Measurements from ENCODE around the gene CBL.

Gene CBL

DNA sequence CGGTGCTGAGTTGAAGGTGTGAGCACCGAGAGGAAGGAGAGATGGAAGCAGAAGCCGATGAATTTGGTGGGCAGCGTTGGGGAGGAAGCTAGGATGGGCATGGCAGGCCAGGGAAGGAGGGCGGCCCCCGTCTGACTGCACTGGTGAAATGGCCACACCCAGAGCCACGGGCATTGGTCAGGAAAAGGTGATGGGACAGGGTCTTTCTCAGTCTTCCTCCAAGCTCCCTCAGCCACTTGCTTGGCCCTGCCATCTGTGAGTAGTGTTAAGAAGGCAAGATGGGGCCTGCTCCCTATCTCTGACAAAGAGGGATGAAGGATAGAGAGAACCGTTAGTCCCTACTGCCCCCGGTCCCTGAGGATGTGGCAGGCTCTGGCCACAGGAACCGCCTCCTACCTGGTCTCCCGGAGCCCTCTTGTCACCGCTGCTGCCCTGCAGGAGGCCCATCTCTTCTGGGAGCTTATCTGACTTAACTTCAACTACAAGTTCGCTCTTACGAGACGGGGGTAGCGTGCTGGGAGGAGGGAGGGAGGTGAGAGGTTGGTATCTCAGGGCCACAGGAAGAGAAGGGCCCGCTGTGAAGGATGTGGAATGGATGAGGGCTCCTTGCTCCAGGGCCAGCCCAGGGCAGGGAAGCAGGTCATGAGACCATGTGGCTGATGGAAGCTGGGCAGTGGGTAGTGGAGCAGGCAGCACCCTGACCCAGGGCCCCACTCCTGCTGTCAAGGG, 104.0 kb downstream of the CBL start:
- DNase-seq (ENCODE audit: low read depth in 2 of 2) = no peak

DNA sequence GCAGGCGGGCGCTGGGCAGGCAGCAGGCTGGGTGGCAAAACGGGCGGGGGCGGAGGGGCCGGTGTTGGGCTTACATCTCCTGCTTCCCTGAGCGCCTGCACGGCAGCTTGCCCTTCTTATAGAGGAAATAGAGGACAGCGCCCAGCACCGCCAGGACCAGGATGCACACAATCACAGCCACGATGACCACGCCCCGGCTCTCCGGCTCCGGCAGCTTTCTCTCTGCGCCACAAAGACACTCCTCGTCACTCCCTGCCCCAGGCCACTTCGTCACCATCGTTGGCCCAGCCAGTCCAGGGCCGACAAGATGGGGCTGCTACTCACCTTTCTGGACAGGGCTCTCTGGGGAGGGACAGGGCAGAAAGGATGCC, 104.5 kb downstream of the CBL start:
- DNase-seq (ENCODE audit: low read depth in 2 of 2) = no peak

- no peak for DNase-seq (ENCODE audit: low read depth in 2 of 2)
These were observed 108.6 kb downstream of the CBL start for GRCh38 chr11:119314726-119315125.

DNA sequence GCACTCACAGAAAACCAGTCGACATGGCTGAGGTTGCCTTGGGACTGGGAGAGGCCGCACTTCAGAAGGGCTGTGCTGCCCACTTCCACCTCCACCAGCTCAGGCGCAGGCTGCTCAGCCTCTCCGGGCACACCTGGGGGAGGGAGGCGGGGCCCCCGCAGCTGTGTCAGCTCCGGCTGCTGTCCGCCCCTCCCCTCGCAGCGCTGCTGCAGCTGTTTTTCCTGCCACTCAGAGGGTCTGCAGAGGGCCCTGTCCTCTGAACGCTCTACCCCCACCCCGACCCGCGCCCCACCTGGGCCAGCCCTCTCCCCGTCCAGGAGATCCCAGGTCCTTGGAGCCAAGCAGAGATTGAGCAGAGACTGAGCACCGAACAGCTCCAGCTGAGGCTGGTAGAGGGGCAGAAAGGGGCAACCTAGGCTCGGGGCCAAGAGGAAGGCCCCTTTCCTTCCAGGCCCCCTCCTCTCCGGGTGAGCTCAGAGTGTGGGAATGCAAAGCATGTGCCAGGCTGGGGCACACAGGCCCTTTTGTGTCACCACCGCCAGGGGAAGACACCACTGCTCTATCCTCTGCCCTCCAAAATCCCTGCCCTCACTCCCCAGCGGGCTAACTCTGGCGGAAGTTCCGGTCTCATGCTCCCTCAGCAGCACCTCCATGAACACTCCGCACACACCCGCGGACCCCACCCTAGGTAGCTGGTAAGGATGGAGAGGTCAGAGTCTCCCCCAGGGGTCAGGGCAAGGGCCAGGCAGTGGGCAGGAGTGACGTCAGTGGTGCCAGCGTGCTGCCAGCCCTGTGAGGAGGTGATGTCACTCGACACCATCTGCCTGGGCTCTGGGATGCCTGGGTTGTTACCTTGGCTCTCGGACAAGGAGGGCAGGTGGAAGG, 109.2 kb downstream of the CBL start:
- DNase-seq (ENCODE audit: low read depth in 2 of 2) = peak in 1 of 2 donors; percentile 45

GRCh38 chr11:119316016-119316728, 110.0 kb downstream of the CBL start:
- no peak for DNase-seq (ENCODE audit: low read depth in 2 of 2)

- no peak for DNase-seq (ENCODE audit: low read depth in 2 of 2)
These were observed 110.8 kb downstream of the CBL start, which contains the start of gene MCAM for GRCh38 chr11:119316729-119317591. TSS of gene MCAM (minus strand) at chr11:119317130. CDS start at chr11:119317101, 29 bp downstream.

DNA sequence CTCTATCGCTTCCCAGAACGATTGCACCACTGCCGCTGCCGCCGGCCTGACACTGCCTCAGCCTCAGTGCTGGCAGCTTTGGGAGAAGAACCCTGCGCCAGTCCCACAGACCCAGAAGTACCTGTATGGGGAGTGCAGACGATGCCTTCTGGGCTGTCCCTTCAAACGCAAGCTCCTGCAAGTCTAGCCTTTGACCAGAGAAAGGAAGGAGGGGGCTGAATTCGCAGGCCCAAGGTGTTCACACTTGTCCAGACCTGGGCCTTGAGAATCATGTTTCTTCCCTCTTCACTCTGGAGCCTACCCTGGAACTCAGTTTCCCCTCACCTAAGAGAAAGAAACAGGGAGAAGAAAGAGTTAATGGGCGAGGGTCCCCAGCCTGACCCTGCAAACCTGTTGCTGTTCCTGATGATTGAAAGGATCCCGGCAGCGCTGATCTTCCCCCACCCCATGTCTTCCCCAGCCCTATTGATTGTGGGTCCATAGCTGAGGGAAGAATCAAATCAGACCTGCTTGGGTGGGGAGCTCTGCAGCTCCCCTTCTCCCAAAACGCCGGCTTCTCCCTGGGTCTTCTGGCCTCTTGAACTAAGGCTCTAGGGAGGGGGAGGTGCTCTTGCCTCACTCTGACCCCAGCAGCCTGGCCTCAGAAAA, 111.6 kb downstream of the CBL start:
- no peak for DNase-seq (ENCODE audit: low read depth in 2 of 2)

DNA sequence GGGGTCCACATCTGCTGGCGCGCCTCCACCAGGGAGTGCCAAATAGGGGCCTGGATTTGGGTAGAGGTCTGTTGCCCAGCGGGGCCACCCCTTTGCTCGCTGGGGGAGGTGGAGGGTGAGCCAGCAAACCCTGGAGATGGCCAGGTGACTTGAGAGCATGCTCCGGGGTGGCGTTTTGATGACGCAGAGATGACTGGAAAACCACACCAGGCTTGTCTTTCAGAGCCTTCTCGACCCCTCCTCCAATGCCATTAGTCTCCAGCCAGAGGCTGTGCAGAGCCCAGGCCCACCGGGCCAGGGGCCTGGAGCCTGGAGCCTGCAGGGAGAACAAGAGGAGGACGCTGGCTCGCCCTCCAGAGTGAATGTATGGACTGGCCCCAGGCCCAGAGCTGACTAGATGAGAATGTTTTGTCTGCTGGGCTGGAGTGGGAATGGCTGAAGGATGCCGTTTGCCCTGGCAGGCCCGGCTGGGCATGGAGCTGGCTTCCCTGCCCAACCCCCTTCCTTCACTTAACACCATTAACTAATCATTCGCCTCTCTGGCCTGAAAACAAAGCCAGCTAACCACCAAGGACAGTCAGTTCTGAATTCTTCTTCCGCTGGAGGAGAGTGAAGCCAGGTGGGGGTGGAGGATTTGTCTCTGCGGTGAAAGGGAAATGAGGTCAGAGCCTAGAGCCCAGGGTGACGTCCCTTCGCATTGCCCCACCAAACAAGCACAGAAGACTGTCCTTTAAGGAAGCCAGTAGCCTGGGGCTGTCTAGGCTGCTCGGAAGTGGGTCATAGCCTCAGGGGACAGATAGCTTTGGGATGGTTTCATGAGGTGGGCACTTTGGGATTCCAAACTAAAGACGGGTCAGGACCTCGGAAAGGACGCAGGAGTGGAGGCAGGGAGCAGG, 112.3 kb downstream of the CBL start:
- DNase-seq (ENCODE audit: low read depth in 2 of 2) = no peak

GRCh38 chr11:119319136-119319699, 113.1 kb downstream of the CBL start:
- no peak for DNase-seq (ENCODE audit: low read depth in 2 of 2)

- DNase-seq (ENCODE audit: low read depth in 2 of 2) = no peak
These were observed 113.6 kb downstream of the CBL start for GRCh38 chr11:119319700-119320239.

DNA sequence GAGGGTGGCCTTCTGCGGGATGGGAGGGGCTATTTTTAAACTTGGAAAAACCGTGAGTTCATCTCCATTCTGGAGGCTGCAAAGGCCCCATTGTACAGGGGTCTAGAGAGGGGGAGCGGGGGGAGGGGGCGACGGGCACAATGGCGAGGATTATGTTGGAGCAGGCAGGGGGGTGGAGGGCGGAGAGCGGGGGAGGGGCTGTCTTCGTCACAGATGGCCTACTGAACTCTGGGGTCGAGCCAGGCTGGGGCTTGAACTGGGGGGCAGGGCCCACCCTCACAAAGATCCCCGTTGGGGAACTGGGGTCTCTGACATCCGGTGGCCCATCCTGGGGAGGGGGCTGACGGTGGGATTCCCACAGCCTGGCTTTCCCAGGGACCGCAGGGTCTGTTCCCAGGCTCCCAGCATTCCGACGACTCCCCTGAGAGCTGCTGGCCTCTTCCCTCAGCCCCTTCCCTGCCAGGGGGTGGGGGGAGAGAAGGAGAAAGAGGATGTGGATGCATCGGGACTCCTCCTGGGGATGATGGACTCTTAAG, 114.2 kb downstream of the CBL start:
- DNase-seq (ENCODE audit: low read depth in 2 of 2) = no peak

DNA sequence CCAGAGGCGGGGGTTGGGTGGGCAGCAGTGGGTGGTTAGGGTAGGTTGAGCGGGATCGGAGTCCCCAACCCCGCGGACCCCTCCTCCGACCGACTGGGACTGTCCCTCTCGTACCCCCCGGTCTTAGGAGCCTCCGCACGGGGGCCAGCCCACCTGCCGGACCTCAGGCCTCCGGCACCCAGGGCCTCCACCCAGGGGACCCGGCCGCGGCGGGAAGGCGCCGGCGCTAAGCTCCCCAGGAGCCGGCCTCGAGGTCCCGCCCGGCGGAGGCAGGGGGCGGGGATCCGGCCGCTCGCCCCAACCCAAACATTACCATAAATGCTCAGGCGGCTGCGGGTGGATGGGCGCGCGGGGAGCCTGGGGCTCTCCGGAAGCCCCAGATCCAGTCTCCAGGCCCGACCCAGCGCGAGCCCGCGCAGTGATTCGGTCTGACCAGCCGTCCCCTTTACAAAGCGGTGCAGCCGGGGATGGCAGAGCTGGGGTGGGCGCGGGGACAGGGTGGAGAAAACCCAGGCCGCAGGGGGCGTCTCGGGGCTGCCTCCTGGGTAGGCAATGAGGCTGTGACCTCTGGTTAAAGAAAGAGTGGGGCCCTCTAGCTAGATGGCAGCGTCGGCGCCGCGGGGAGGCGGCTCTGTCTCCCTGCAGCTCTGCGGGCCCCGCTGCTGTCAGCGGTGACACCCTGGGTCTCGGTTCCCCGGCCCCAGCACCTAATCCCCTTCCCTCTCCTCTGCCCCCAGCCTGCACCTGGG, 114.8 kb downstream of the CBL start:
- DNase-seq (ENCODE audit: low read depth in 2 of 2) = peak in 1 of 2 donors; percentile 42

- DNase-seq (ENCODE audit: low read depth in 2 of 2) = no peak
These were observed 116.2 kb downstream of the CBL start for GRCh38 chr11:119322360-119322739.

- no peak for DNase-seq (ENCODE audit: low read depth in 2 of 2)
These were observed 116.9 kb downstream of the CBL start for GRCh38 chr11:119322921-119323531.

GRCh38 chr11:119323532-119324033, 117.4 kb downstream of the CBL start:
- DNase-seq (ENCODE audit: low read depth in 2 of 2) = peak; percentile 49 to 81

DNA sequence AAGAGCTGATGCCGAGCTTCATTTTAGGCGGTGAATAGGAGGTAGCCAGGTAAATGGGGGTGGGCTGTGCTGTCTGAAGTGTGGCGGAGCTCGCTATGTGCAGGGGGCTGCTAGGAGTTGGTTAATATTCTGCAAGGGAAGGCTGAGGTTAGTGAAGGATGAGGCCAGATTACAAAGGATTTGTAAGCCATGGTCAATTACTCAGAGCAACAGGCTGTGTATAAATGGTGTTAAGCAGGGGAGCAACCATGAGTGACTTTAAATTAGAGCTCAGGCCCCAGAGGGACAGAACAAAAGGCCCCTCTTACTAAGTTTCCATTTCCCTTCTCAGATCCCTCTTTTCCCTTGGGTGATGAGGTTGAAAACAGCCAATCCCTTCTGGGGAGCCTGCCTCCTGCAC, 118.0 kb downstream of the CBL start:
- no peak for DNase-seq (ENCODE audit: low read depth in 2 of 2)

DNA sequence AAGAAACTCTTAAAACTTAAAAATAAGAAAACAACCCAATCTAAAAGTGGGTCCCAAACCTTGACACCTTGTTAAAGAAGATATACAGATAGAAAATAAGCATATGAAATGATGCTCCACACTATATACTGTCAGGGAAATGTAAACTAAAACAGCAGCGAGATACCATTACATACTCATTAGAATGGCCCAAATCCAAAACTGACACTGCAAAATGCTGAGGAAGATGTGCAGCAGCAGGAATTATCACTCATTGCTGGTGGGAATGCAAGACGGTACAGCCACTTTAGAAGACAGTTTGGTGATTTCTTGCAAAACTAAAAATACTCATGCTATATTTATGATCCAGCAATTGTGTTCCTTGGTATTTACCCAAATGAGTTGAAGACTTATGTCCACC, 123.2 kb downstream of the CBL start:
- DNase-seq (ENCODE audit: low read depth in 2 of 2) = no peak

- no peak for DNase-seq (ENCODE audit: low read depth in 2 of 2)
These were observed 124.1 kb downstream of the CBL start for GRCh38 chr11:119330237-119330636.

Data from stimulated activated CD4-positive, alpha-beta T cell treated with anti-CD3 and anti-CD28 coated beads, Interleukin-15, amount 100 ng/mL, for 48 hours (primary cell).